Transverse colon (tissue), 4 donors: ENCODE results near the gene SPAG17. TPM values are rescaled to one million over a fixed set of nuclear protein-coding genes. Genes with fewer than 3 reads are reported as not detected.

Experiments
- DNase-seq: peaks from one replicate; pipeline ENCODE4 v3.0.0-alpha.2; 2019
- H3K27ac ChIP-seq, 4 donors: fragments of 200-600 bp; sonication (generic); 2 replicates each; pipeline ENCODE4 v1.5.1; 2016 to 2018; ENCODE audit warnings: inconsistent platforms in 4 of 4
- H3K27me3 ChIP-seq: fragments of 200-600 bp; sonication (generic); 2 replicates; pipeline ENCODE4 v1.5.1; 2017; ENCODE audit warnings: inconsistent platforms
- H3K36me3 ChIP-seq, 4 donors: fragments of 200-600 bp; sonication (generic); 2 replicates each; pipeline ENCODE4 v1.5.1; 2017 to 2019; ENCODE audit warnings: inconsistent platforms in 4 of 4
- H3K4me1 ChIP-seq, 4 donors: fragments of 200-600 bp; sonication (generic); 2 replicates each; pipeline ENCODE4 v1.5.1; 2017 to 2020; ENCODE audit warnings: inconsistent platforms in 4 of 4
- H3K4me3 ChIP-seq, 4 donors: fragments of 200-600 bp; sonication (generic); 1 replicate in 1 of 4; 2 replicates in 3 of 4; pipeline versions ENCODE4 v1.5.1 to v1.6.1; 2017 to 2019; ENCODE audit warnings: inconsistent platforms in 4 of 4
- H3K9me3 ChIP-seq, 2 donors: fragments of 200-600 bp; sonication (generic); 2 replicates each; pipeline ENCODE4 v1.5.1; 2017 to 2019; ENCODE audit warnings: inconsistent platforms in 2 of 2
- CTCF ChIP-seq, 5 experiments: fragments of 200-600 bp in 3 of 5; fragments of 450-650 bp in 2 of 5; sonication (generic) in 3 of 5; IDR thresholded peaks; 1 replicate in 2 of 5; 2 replicates in 3 of 5; pipeline ENCODE4 v1.5.1; 2016 to 2017; ENCODE audit warnings: antibody characterized with exemption in 5 of 5, inconsistent platforms in 3 of 5, mild to moderate bottlenecking in 2 of 5, moderate library complexity in 1 of 5
- EP300 ChIP-seq: sonication (generic); formaldehyde crosslinking; IDR thresholded peaks from one replicate; pipeline ENCODE4 v1.6.1; 2017; ENCODE audit warnings: antibody characterized with exemption, low read depth
- POLR2A ChIP-seq: fragments of 450-650 bp; IDR thresholded peaks from one replicate; pipeline ENCODE4 v1.6.1; 2016; ENCODE audit warnings: antibody characterized with exemption, mild to moderate bottlenecking, moderate library complexity
- POLR2AphosphoS5 ChIP-seq, 3 donors: sonication (generic); formaldehyde crosslinking; IDR thresholded peaks; one replicate each; pipeline ENCODE4 v1.6.1; 2016; ENCODE audit warnings: antibody characterized with exemption in 3 of 3
- WGBS, 2 donors: methylation state at CpG; one replicate each; pipeline ENCODE4 v1.1.5; 2018; ENCODE audit warnings: low coverage in 1 of 2; 5-methylcytosine and 5-hydroxymethylcytosine counted together
- in situ Hi-C, 4 donors: fragments of 200-750 bp; cut with MboI; loops; one replicate each; pipeline versions ENCODE4 v1.15.0 to v1.15.1; 2017; ENCODE audit warnings: low sequenced_read_pairs in 3 of 4, low pct_ligation_motif_present in 1 of 4, low pct_unique_long_range_greater_than_20kb in 1 of 4
- intact Hi-C: fragments of 100-400 bp; cut with DNase I; formaldehyde crosslinking; loops from one replicate; pipeline ENCODE4 v1.15.1; 2023; ENCODE audit warnings: low total_unique reads
- total RNA-seq, 4 donors: library from RNA; depleted of rRNA; stranded (reverse); fragments of >200 nt; gene quantifications; one replicate each; pipeline ENCODE4 v1.1.0, GENCODE V29; 2016

Gene SPAG17
- total RNA-seq, 4 donors from 2014 or later: not detected

GRCh38 chr1:118158924-118159323 lies 26.1 kb downstream of the SPAG17 start:
- H3K4me3 ChIP-seq: no peak overlapping the region
- intact Hi-C loops: loop anchor here (10.0 kb wide), 1 partner anchor 846 kb away; no protein-coding TSS in a partner anchor
- TF ChIP-seq POLR2AphosphoS5 (IDR thresholded peaks at IDR 0.05) (no peak), POLR2A (no peak), EP300 (no peak), CTCF (IDR thresholded peaks at IDR 0.05) (no peak)
- no peaks in the 10 kb centered on the region for H3K4me1 ChIP-seq
- DNase-seq: no peak
- in situ Hi-C loops: loop anchor here in 2 of 4 donors (25.0 kb wide), 1 partner anchor 853 kb away; no protein-coding TSS in a partner anchor
- H3K27me3 ChIP-seq: no peaks in the 10 kb centered on the region
- no peaks in the 10 kb centered on the region for H3K36me3 ChIP-seq
- H3K9me3 ChIP-seq: no peaks in the 10 kb centered on the region
- H3K27ac ChIP-seq: no peak overlapping the region
- WGBS, 2 donors: 100% methylated on average over 1 of the region's 1 CpG; no CpG with 5 or more reads in 1 of the 2 donors

DNA sequence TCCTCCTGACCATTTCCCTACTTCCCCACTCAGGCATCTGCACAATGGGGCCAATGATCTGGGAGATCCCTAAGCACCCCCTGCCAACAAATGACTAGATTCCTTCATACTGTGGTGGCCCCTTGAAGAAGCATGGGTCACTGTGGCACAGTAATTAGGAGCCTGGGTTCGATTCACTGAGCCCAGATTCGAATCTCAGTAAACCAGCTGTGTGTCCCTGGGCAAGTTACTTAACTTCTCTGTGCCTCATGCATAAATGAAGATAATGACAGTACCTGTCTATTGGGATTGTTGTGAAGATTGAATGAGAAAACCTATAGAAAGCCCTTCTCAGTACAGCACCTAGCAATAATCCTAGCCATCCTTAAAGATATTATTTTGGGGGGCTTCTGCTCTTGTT lies 27.5 kb downstream of the SPAG17 start:
- in situ Hi-C loops: loop anchor here in 2 of 4 donors (25.0 kb wide), 1 partner anchor 855 kb away; no protein-coding TSS in a partner anchor
- 68% methylated on average over 2 of the region's 2 CpGs; no CpG with 5 or more reads in 1 of the 2 donors for WGBS, 2 donors
- Histone ChIP-seq H3K27ac (no peak overlapping the region), H3K9me3 (no peaks in the 10 kb centered on the region), H3K27me3 (no peaks in the 10 kb centered on the region), H3K36me3 (no peaks in the 10 kb centered on the region), H3K4me3 (no peak overlapping the region), H3K4me1 (no peaks in the 10 kb centered on the region)
- DNase-seq: no peak
- TF ChIP-seq POLR2AphosphoS5 (IDR thresholded peaks at IDR 0.05) (no peak), CTCF (IDR thresholded peaks at IDR 0.05) (no peak), POLR2A (no peak), EP300 (no peak)
- intact Hi-C loops: loop anchor here (10.0 kb wide), 1 partner anchor 847 kb away; no protein-coding TSS in a partner anchor

DNA sequence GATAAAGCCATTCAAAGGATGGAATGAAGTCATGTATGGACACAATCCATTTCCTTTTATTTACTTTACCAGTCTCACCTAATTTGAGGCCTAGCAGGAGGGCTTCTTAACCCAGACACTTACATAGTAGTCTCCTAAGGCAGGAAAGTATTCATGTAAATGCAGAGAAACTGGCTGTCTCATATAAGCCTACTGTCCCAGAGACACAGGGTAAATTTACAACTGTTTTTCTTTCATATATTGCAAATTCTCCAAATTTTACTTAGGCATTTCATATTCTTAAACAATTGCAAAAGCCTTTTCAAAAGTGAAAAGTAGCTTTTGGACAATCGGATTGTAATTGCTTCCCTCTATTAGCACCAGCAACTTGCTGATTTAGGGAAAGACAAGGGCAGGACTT lies 29.9 kb downstream of the SPAG17 start:
- in situ Hi-C loops (loop anchor here in 2 of 4 donors (25.0 kb wide), 1 partner anchor 857 kb away; no protein-coding TSS in a partner anchor), intact Hi-C loops (loop anchor here (10.0 kb wide), 1 partner anchor 850 kb away; no protein-coding TSS in a partner anchor)
- no peaks in the 10 kb centered on the region for H3K27me3 ChIP-seq
- H3K9me3 ChIP-seq: no peaks in the 10 kb centered on the region
- H3K4me1 ChIP-seq: no peaks in the 10 kb centered on the region
- no peaks in the 10 kb centered on the region for H3K36me3 ChIP-seq
- H3K27ac ChIP-seq: no peak overlapping the region
- WGBS, 2 donors: 84 to 88% methylated on average over 1 of the region's 1 CpG
- no peak for DNase-seq
- no peak overlapping the region for H3K4me3 ChIP-seq
- TF ChIP-seq CTCF (IDR thresholded peaks at IDR 0.05) (no peak), EP300 (no peak), POLR2AphosphoS5 (IDR thresholded peaks at IDR 0.05) (no peak), POLR2A (no peak)

- in situ Hi-C loops: loop anchor here in 2 of 4 donors (25.0 kb wide), 1 partner anchor 858 kb away; no protein-coding TSS in a partner anchor
- H3K9me3 ChIP-seq: no peaks in the 10 kb centered on the region
- DNase-seq: no peak
- H3K27me3 ChIP-seq: no peaks in the 10 kb centered on the region
- H3K4me3 ChIP-seq: no peak overlapping the region
- no peaks in the 10 kb centered on the region for H3K36me3 ChIP-seq
- H3K27ac ChIP-seq: no peak overlapping the region
- TF ChIP-seq POLR2A: no peak
- no peak for TF ChIP-seq EP300
- TF ChIP-seq POLR2AphosphoS5 (IDR thresholded peaks at IDR 0.05): no peak
- intact Hi-C loops: loop anchor here (10.0 kb wide), 1 partner anchor 851 kb away; no protein-coding TSS in a partner anchor
- 83 to 91% methylated on average over 1 of the region's 1 CpG for WGBS, 2 donors
- no peaks in the 10 kb centered on the region for H3K4me1 ChIP-seq
These were observed 30.8 kb downstream of the SPAG17 start for GRCh38 chr1:118154220-118154619.
